Esophagus mucosa (tissue), 1 donor: ENCODE measurements around the gene PLOD2. TPM values are rescaled to one million over a fixed set of nuclear protein-coding genes. Genes with fewer than 3 reads are reported as not detected.
A peak's percentile ranks its signal among the peaks of the same experiment; 100 is the strongest.

Experiments used
- ATAC-seq: fragments of 200-7000 bp; cut with Tn5 transposase; one replicate; pipeline ENCODE4 v1.9.1; 2020
- total RNA-seq: library from RNA; stranded (reverse); gene quantifications from one replicate; pipeline ENCODE4 v1.2.4, GENCODE V29; 2023
- donor health status: DM: yes; HTN: yes; CAD: no.

Gene PLOD2
- 14.5 TPM for total RNA-seq

- ATAC-seq: peak; percentile 78
Observed at GRCh38 chr3:146160964-146161662, at the start of gene PLOD2. PLOD2 (minus strand) TSS chr3:146161184; CDS start chr3:146160989, 195 bp downstream.

DNA sequence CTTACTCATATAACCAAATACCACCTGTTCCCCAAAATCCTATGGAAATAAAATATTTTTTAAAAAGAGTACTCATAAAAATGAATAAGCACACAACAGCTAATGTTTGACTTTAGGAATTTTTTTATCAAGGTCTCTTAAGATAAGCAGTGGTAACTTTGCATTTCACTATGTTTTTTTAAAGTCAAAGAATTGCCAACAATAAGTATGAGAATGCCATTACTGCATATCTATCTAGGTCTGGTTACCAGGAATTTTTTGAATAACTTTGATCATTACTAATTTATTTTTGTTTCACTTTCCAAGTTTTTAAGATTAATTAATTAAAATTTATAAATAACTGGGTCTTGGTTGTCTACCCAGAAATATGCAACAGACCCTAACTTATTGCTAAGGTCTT lies 48.4 kb upstream of the PLOD2 start:
- no peak for ATAC-seq

- no peak for ATAC-seq
Observed at GRCh38 chr3:146203776-146204175, 42.8 kb upstream of the PLOD2 start.

DNA sequence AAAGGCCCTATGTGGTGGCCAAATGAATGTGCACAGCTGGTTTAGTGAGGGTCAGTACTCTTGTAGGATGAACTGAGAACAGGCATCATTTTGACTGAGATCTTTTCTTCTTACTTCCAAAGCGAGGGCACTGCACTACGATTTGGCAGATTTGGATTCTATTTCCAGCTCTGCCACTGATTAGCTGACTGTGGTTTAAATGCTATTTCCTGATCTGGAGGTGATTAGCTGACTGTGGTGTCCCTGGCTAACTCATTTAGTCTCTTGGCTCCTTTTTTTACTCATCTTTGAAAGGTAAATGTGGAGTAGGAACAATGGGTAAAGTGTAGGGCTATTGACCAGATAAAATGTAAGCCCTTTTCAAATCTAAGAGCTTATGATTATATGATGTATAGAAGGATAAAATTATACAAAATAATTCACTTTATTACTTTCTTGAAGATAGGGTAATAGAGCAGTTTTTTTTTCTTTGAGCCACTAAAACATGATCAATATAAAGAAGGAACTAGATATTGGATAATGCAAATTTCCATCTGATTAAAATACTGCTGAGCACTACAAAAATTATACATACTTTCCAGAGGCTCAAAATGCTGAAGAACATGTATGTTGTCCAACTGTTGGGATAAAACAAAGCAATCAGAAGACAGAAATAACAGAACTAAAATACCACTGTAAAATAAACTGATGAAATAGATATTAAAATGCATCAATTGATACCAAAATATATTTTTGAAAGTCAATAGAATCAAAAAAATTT lies 39.7 kb upstream of the PLOD2 start:
- ATAC-seq: no peak

DNA sequence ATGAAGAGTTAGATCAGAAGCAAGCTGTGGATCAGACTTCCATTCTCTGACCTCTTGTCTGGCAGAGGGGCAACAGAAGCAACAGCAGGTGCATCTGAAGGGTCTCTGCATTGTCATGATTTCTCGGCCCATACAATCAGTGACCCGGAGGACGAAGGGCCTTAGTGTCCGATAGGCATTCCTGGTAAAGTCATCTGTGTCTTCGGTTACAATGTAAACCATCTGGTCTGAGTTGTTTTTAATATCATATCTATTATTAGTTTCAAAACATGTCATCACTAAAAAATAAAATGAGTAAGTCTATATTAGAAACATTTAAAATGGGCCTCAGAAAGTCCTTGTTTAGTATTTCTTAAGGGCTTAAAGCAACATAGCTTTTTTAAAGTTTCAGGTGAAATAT lies 38.8 kb upstream of the PLOD2 start:
- no peak for ATAC-seq

DNA sequence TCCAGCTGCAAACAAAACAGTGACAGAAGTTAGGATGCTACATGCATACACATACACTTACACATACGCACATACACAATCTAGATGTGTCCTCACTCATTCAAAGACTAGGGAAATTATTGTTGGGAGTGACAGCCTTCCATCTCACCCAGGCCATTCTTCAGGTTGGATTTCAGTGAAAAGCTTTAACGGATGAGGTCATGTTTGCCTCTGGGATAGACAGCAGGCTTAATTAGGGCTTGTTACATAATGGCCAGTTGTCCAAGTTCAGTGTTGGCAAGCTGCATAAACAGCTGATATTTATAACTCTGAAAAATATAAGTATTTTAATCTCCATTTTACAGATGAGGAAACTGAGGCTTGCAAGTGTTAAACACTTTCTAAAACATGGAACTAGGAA lies 35.8 kb upstream of the PLOD2 start:
- no peak for ATAC-seq

- ATAC-seq: no peak
Observed at GRCh38 chr3:146195605-146196004, 34.6 kb upstream of the PLOD2 start.

- ATAC-seq: no peak
Observed at GRCh38 chr3:146195030-146195429, 34.0 kb upstream of the PLOD2 start.

DNA sequence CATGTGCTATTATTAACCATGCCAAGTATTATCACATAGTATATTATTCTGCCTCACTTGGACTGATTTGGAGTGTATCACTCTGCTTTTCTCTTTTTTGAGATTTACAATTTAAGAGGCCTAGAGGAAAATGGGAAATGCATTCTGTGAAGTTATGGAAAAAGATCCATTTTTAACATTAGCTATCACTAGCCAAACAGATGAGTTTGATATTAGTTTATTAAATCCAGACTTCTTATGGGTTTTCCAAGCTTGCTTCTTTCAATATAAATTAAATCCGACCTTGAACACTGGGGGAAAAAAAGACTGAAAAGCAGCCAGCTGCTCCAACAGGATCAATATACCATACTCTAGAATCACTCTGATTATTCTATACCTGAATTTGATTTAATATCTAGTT lies 30.1 kb upstream of the PLOD2 start:
- no peak for ATAC-seq

- peak; percentile 74 for ATAC-seq
Observed at GRCh38 chr3:146189519-146190173, 28.7 kb upstream of the PLOD2 start.

DNA sequence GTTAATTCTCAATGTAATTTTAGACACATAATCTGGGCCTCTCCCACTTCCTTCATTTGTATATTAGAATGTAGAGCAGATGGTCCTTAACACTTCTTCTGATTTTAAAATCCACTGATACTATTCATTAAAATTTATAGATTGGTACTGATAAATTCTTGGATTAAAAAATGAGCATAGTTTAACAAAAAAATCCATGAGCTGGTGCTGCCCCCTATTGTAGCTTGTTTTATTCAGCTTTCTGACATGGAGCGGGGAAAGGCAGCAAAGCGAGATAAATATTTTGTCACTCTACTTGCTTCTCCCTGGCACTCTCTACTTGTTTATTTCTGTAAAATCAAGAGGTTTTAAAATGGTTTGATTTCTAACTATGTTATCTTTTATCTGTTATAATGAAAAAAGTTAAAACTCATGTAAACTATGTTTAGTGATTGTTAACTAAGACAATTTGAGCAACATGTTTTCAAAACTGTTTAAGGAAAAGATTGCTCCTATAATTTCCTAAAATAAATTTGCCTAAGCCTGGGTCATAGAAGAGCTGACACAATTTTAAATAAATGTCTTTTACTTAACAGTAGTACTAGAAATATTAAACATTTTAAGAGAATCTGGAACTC lies 26.5 kb upstream of the PLOD2 start:
- ATAC-seq: no peak

GRCh38 chr3:146184241-146185015 lies 23.4 kb upstream of the PLOD2 start:
- ATAC-seq: peak; percentile 29

DNA sequence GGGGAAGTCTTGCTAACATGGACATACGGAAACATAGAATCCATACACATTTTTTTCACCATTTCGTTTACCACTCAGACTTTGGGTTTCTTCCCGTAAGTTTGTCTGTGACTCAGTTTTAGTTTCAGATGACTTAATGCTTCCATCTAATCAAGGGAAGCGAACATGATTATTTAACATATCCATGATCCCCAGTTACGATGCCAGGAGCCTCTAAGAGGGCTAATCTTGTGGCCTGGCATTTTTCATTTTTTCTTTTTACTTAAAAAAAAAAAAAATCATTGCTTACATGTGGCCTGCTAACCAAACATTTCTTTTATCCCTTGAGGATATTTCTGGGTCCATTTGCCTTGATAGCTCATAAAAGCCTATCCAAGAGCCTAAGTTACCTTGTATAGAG lies 20.2 kb upstream of the PLOD2 start:
- ATAC-seq: no peak

DNA sequence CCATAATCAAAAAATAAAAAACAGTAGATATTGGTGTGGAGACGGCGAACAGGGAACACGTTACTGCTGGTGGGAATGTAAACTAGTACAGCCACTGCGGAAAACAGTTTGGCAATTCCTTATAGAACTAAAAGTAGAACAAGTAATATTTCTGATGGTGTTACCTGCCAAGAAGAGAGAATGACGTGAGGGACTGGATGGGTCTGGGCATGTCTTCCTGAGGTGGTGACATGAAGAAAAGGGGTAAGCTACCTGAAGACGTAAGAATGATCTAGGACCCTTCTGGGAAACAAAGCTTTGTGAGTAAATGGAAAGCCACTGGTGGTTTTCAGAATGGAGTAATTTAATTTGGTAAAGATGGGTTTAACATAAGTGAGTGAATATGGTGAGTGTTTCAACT lies 19.4 kb upstream of the PLOD2 start:
- ATAC-seq: no peak

- ATAC-seq: no peak
Observed at GRCh38 chr3:146178006-146178689, 17.2 kb upstream of the PLOD2 start.

GRCh38 chr3:146177519-146177918 lies 16.5 kb upstream of the PLOD2 start:
- ATAC-seq: no peak

DNA sequence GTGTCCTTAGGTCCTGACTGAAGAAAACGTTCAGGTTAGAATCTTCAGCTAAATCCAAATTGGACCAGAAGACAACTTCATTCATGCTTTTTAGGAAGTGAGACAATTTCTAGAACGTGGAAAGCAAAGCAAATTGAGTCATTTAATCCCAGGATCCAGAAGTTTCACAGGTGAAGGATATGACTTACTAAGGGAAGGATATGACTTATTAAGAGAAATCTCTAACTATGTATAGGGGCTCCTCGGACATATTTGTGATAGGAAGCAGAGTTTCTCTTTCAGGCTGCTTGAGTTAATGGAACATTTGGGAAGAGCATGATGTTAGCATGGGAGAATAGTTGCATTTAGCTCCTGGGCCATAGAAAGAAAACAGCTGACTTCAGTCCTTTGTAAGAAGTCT lies 16.1 kb upstream of the PLOD2 start:
- no peak for ATAC-seq

- no peak for ATAC-seq
Observed at GRCh38 chr3:146172586-146172985, 11.6 kb upstream of the PLOD2 start.

DNA sequence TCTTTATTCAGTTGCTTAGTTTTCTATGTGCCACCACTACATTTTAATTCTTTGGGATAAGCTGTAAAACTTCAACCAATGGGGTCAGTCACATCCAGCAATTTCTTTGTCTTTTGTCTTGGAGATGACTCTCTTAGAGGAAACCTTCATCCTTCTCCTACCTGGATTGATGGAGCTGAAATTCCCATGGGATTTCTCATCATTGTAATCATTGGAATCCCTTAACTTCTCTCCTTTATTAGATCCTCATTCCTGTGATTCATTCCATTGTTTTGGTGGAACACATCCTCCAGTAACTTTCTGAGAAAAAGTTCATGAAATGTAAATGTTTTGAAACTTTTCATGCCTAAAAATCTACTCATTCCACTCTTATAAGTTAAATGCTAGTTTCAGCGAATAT lies 9.6 kb upstream of the PLOD2 start:
- ATAC-seq: no peak

DNA sequence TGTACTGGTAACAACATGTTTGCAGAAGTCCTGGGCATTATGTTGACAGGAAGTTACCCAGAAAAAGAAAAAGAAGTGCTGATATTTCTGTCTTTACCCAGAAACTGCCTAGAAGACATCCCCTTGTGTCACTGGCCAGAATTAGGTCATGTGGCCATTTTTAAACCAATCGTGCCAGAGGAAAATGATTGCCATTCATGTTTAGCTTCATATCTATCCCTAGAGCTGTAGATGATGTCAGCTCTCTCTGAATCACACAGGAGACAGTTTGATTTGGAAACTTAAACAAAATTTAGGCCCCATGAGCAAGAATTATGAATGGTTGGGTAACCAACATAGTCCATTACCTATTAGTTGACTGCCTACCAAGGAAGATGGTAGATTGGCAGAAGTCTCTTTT lies 8.9 kb upstream of the PLOD2 start:
- no peak for ATAC-seq

DNA sequence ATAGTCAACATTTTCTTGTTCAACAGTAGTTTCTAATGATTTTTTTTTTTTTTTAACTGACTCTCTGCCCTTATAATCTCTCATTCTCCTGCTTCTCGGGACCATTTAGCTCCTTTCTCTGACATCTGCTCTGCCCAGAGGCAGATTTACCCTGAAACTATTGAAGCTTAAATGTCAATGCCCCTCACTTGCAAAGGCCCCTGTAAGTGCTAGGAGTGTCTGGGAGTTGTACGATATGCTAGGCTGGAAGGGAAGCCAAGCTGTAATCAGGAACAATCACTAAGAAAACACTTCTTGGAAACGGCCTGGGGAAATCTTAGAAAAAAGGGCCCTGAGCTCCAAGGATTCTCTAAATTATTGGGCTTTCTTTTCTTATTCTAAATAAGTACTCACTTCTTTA lies 5.8 kb upstream of the PLOD2 start:
- no peak for ATAC-seq

- ATAC-seq: no peak
Observed at GRCh38 chr3:146166415-146166821, 5.4 kb upstream of the PLOD2 start.
